Hepatocyte (in vitro differentiated cells): ENCODE results near the gene RAET1E.

Experiments used
- CTCF ChIP-seq: fragments of 200-600 bp; sonication (generic); IDR thresholded peaks from 2 replicates; pipeline ENCODE4 v1.5.1; 2016; ENCODE audit warnings: antibody characterized with exemption, mild to moderate bottlenecking; ENCODE audit not compliant: poor library complexity
- EZH2 ChIP-seq: fragments of 200-600 bp; sonication (generic); IDR thresholded peaks from 2 replicates; pipeline ENCODE4 v1.6.1; 2016; ENCODE audit warnings: antibody characterized with exemption, mild to moderate bottlenecking, borderline replicate concordance
- EZH2phosphoT487 ChIP-seq: fragments of 200-600 bp; sonication (generic); IDR thresholded peaks from one replicate; pipeline ENCODE4 v1.6.1; 2018; ENCODE audit warnings: antibody characterized with exemption, mild to moderate bottlenecking, low read depth, moderate library complexity; ENCODE audit not compliant: unreplicated experiment, severe bottlenecking

- no peak for TF ChIP-seq CTCF
- no peak for TF ChIP-seq EZH2
- TF ChIP-seq EZH2phosphoT487 = no peak
These were observed 31.5 kb upstream of the RAET1E start for GRCh38 chr6:149929422-149929821.
